Adipose tissue (tissue), 3 donors: ENCODE measurements around the gene TEX29. TPM values are rescaled to one million over a fixed set of nuclear protein-coding genes. Genes with fewer than 3 reads are reported as not detected.

ENCODE experiments used
- polyA plus RNA-seq, 3 donors: library from polyadenylated mRNA; stranded (reverse); fragments of 200-250 nt; gene quantifications; one replicate each; pipeline ENCODE4 v1.2.3, GENCODE V29; 2013
- donor health status: healthy with polysubstance abuse.
- donor health status: Bipolar disorder and iron deficiency.
- donor health status: healthy.

TEX29 gene
- polyA plus RNA-seq, 3 donors = 0.25 to 1.2 (median 0.43) TPM

Other genes with a start within 250 kb of the TEX29 start
- gene ARHGEF7, start 205.3 kb upstream of the TEX29 start, polyA plus RNA-seq = 10 to 100 TPM; 14.0 to 41.9 (median 27.8) TPM